HG03571 (cell line): Measurements from ENCODE around the gene NSMF.

ENCODE experiments used
- ATAC-seq: cut with Tn5 transposase; IDR thresholded peaks from one replicate; pipeline ENCODE4 v1.9.1; 2021; ENCODE audit not compliant: unreplicated experiment

The NSMF gene

DNA sequence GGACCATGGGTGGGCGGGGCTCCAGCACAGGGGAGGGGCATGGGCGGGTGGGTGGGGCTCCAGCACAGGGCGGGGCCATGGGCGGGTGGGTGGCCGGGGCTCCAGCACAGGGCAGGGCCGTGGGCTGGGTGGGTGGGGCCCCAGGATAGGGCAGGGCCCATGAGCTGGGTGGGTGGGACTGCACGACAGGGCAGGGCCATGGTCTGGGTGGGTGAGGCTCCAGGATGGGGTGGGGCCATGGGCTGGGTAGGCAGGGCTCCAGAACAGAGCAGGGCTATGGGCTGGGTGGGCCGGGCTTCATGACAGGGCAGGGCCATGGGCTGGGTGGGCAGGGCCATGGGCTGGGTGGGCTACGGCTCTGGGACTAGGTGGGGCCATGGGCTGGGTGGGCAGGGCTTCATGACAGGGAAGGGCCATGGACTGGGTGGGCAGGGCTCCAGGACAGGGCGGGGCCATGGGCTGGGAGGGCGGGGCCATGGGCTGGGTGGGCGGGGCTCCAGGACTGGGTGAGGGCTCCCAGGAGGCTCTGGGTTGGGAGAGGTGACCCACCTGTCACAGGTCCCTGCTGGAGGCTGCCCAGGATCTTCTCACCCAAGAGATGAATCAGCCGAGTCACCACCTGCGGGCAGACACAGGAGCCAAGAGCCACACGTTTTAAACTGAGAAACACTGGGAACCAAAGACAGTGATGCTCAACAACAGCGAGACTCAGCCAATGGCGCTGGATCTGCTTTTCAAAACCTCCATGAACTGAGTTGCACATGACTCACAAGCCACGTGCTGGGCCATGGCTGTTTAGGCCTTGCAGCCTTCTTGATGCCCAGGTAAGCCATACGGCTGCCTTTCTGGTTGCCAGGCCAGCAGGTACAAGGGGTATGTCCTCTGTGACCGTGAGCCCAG lies 33.6 kb upstream of the NSMF start:
- ATAC-seq = no peak

DNA sequence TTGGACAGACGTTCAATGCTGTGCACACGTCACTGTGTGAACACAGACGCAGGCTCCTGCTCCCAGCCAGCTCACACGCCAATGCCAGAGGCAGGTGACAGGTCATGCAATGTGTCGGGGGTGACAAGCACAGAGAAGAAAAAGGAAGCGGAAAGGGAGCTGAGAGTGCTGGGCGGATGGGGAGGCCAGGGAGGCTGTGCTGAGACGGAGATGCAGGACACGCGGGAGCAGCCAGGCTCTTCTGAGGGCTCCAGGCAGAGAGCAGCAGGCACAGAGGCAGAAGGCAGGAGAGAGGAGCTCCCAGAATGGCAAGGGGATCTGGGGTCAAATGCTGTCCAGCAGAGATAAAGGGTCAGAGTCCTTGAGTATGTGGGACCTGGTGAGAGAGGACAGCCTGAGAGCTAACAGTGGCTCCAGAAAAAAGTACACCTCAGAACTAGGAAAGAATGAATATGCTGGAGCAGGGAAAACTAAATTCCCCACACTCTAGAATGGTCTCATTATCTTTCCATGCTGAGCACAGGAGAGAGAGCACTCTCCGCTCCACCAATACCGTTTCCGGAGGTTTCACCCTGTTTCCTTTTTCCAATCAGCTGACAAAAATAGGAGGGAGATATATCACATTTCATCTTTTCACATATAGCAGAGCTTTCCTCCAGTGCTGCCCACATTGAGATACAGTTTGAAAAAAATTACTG lies 32.8 kb upstream of the NSMF start:
- no peak for ATAC-seq

DNA sequence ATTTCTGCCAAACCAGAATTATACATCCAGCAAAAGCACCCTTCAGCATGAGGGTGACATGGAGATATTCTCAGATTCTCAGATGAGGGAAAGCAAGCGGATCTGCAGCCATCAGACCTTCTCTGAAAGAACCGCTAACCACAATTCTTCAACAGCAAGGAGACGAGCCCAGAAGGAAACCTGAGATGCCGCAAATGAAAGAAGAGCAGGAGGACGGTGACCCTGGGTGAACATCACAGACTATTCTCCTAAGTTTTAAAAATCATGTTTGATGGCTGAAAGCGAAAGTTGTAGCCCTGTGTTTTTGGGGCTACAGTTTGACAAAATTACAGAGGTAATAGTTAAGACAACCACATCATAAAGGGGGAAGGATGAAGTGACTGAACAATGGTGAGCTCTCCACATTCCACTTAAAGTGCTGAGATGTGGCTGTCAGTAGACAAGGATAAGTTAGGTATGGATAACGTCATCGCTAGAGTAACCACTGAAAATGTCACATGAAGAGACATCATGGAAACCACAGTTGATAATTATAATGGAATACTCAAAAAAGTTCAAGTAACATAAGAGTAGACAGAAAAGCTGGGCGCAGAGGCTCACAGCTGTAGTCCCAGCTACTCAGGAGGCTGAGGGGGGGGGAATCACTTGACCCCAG lies 31.5 kb upstream of the NSMF start:
- ATAC-seq = no peak

DNA sequence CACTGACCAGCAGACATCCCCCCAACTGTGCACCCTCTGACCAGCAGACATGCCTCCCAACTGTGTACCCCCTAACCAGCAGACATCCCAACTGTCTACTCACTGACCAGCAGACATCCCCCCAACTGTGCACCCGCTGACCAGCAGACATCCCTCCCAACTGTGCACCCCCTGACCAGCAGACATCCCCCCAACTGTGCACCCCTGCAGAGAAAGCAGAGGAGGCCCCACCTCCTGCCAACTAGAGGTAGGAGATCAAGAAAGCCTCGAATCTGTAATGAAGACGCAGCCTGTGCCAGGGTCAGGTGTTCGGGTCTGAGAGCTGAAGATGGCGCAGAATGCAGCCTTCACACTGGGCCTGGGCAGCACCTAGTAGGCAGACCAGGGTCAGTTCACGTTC lies 29.8 kb upstream of the NSMF start:
- no peak for ATAC-seq

DNA sequence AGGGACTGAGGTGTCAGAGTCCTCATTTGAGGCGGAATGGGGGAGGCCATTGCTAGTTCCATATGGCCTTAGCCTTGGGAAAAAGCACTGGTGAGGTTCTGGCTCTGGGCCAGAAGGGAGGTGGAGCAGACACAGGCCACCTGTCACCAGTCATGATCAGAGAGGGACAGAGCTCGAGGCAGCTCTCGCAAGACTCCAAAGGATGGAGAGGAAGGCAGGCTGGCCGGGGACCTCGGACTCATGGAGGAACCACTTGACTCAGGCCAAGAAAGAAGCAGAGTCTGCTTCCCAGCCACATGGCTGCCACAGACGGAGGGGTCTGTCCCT lies 29.2 kb upstream of the NSMF start:
- no peak for ATAC-seq

DNA sequence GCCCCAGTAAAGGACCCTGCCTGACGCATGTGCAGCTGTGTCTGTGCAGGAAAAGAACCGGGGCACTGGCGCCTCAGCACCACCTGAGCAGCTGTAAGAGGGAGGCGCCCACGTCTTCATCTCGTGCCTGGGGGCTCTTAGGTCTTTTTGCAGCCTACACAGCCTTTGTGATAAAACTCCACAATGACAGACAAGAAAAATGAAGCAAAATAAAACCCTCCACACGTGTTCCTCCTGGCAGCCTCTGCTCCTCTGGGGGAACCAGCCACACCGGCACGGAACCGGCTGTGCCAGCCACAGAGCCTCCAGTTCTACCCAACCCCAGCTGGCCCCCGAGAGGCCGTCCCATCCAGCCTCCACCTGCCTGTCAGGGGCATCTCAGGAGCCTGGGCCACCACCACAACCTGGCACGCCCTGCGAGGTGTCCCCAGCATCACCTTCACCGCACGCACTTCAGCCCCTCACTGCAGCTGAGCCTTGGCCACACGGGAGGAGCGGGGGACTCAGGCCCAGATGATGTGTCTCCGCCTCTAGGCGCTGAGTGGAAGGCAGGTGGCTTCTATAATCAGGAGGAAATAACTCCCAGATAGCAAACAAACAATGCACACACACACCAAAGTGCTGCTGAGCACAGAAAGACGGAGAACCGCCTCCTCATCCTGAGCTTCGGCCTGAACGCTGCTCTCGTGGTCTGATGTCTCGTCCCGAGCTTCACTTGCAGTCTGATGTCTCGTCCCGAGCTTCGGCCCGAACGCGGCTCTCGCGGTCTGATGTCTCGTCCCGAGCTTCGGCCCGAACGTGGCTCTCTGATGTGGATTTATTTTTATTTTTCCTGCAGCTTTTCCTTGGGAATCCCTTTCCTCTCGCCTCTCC lies 28.6 kb upstream of the NSMF start:
- ATAC-seq = no peak

DNA sequence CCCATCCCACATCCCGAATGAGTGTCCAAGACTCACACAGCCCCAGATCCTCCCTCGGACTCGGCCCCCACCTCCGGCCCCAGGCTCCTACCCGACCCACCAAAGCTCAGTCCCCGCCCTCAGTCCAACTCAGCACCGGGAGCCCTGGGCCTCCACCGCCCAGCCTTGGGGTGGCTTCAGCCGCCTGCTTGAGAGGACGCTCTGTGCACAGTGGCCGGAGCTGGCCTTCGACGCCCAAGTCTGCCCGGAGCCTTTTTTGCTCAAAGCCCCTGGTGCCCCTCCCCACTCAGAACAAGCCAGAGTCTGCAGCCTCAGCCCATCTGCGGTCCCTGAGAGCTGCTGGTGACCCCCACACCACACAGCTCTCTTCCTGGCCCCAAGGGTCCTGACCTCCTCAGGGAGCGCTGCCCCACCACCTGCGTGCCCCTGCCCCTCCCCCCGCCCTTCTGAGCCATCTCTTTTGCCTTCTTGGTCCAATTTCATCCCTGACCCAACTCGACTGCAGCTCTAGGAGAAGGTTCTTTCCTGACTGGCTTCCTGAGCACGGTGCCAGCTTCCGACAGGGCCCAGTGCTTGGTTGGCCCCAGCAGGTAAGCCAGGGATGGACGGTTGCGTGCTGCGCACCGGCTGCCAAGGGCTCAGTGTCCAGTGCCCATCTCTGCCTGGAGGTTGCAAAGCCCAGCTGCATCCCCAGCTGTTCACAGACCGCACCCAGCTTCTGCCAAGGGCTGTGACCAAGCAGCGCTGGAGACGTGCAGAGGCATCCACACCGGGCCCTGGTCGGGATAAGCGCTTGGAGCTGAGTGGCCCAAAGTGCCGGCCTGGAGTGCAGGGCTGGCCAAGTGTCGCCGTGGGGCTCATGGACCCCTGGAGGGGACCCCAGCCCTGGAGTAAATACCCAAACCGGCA lies 27.7 kb upstream of the NSMF start:
- no peak for ATAC-seq

DNA sequence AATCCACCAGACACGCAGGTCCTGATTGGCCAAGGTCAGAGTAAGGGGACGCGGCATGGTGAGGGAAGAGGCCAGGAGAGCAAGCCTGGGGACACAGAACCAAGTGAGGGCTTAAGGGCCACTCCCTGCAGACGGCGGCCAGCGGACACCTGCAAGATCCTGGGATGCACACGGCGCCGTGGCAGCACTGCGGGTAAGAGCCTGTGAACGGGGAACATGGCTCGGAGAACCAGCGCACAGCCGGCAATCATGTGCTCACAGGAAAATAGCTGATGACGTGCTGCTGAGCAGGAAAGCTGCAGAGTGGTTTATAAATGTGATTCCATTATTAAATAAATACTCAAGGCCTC lies 27.0 kb upstream of the NSMF start:
- no peak for ATAC-seq

DNA sequence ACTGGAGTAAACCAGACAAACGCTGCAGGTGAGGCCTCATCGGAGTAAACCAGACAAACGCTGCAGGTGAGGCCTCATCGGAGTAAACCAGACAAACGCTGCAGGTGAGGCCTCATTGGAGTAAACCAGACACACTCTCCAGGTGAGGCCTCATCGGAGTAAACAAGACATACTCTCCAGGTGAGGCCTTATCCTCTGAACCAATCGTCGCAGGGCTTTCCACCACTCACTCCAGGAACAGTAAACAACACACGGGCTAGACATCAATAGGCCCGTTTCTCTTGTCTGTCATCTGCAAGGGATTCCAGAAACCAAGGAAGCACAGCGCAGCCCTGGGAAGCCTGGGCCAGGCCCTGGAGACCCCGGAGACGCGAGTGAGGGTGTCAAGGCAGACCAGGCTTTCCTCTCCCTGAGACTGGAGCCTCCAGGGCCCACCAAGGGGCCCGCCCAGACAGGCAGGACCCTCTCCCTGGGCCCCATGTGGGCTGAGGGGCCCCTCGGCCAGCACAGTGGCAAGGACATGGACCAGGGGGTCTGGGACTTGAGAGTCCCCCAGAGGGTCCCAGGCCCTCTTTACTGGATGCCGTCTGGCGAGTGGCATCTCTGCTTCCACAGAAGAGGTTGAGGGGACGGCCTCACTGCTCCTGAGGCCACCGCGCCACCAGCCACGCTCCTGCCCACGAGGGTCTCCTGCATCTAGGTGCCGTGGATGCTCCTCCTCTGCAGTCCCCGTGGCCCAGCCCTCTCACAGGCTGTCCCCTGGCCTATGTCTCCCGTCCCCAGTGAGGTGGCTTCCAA lies 26.4 kb upstream of the NSMF start:
- ATAC-seq = no peak

DNA sequence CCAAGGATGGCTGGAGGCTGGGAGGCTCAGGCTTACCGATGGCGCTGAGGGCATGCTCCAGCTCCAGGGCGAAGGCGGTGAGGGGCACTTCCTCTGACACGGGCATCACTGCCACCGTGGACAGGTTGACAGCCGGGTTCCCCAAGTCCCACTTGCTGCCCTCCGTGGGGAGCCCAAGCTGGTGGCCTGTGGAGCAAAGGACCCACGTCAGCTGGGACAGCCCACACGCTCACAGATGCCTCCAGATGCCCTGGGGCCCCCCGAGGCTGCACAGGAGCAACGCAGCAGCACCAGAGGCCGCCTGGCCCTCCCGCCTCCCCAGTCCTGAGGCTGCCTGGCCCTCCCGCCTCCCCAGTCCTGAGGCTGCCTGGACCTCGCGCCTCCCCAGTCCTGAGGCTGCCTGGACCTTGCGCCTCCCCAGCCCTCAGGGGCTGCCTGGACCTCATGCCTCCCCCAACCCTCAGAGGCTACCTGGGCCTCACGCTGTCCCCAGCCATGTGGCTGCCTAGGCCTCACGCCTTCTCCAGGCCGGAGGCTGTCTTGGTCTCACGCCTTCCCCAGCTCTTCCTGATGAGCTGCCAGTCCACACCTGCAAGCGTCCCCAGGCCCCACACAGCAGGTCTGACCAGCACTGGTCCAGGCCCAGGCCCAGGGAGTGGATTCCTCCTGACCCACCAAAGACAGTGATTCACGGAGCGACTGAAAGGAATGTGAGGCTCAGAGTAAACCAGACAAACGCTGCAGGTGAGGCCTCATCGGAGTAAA lies 25.6 kb upstream of the NSMF start:
- ATAC-seq = no peak

DNA sequence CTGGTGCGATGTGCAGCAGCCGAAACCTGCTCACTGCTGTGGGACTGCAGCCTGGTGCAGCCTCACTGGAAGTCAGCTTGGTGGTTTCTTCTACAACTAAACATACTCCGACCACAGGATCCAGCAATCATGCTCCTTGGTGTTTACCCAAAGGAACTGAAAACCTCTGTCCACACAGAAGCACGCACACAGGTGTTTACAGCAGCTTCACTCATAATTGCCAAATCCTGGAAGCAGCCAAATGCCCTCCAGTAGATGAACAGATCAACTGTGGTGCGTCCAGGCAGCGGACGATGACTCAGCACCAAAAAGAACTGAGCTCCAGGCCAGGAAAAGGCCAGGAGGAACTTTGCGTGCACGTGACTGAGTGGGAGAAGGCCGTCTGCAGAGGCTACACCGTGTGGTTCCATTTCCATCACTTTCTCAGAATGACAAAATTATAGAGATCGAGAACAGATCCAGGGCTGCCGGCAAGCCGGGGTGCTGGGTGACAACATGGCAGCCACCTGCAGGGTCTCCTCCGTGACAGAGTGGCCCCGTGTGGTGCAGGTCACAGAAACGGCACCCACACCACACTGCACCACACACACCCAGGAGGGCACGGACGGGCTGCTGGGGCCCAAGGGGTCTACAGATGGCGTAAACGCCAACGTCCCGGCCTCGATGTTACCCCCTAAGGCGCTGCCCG lies 23.1 kb upstream of the NSMF start:
- no peak for ATAC-seq

DNA sequence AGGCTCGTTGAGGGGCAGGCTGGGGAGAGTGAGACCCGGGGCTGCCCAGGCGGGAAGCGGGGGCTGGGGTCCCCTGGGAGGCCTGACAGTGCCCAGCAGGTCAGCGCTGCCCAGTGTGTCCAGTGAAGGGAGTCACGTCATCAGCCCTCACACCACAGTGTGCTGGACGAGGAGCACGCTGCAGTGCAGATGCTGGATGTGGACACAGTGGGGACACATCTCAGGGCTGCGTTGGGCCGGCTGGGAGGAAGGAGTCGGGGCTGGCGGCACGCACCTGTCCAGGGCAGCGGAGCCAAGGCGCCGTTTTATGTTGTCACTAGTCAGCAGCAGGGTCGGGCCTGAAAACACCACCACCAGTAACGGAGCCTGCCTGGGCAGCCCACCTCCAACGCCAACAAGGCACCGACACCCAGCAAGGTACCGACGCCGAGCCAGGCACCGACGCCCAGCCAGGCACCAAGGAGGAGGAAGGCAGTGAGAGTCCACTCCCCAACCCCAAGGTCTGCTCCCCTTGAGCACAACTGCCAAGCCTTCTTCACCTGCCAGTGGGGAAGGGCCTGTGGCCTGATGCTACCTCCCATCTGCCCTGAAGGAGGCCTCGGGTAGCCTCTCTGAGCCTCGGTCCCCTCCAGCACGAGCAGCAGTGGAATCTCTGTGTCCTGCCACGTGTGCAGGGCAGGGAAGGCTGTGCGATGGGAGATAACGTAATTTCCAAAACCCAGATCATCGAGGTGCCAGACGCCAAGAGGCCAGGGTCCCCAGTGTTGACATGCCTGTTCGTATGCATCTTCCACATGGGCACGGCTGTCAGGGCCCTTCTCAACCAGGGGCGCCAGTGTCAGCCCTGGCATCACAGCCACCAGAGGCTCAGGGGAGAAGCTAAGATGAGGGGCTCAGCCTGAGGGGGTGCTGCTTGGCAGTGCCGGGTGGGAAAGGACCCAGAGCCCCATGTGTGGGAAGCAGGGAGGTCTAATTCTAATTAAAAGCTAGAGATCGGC lies 21.9 kb upstream of the NSMF start:
- ATAC-seq = no peak

DNA sequence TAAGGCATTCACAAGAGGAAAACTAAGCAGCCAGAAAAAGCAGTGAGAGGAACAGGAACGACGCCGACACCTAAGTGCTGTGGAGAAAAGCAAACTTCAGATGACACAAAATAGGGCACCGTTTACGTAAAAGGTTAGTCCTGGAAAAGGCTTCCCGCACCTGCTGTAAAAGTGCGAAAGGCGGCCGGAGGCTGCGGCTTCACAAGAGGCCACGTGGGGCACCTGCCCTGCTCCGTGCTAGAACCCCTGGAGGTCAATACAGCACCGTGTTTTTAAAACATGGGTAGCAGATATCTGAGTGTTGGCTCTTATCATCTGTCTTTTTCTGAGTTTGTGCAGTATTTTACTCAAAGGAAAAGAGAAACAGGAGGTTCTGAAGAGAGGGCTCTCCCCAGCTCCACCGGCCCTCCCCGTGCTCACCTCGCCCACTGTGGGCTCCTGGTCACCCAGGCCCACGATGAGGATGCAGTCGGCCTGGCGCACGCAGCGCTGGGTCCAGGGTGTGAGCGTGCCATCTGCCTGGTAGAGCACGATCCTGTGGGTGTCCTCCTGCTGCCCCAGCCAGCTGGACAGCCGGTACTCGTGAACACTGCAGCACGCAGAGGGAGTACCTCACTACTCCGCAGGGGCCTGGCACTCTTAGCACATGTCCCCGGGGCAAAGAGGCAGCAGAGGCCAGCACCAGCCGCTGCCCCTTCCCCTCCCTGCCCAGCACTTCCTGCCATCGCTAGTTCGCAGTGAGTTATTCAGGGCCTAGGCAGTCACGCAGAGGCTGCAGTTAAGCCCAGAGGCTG lies 21.0 kb upstream of the NSMF start:
- no peak for ATAC-seq

DNA sequence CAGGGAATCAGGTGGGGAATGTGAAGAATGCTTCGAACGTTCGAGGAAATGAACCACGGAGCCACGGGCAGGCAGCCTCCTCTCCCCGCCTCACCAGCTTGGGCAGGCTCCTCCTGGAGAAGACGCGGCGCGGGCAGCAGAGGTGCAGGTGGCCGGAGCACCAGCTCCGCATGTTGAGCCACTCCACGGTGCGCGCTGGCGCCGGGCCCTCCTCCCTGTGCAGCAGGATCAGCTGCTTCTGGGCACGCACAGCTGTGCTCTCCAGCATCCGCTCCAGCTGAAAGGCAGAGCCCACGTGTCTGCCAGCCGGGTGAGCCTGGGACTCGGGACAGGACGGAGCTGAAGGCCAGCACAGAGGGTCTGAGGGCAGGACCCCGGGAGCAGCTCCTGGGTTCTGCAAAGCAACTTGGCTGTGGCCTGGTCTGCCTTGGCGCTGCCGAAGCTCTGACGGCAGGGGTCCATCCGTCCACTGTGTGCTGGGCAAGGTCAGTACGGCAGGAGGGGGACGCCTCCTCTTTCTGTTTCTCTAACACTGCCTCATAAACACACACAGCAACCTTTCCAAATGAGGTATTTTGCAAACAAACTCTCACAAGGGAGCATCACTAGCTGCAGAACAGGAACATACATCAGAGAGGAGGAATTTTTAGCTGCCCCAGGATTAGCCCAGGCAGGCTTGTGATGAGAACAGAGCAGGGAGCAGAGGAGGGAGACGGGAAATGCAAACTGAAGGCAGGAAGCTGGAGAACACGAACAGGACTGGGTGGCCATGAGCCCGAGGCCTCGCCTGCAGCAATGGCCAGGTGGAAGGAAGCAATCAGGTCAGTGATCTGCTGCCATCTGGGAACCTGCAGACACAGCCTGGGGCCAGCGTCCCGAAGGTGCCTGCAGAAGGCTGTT lies 20.1 kb upstream of the NSMF start:
- ATAC-seq = no peak

DNA sequence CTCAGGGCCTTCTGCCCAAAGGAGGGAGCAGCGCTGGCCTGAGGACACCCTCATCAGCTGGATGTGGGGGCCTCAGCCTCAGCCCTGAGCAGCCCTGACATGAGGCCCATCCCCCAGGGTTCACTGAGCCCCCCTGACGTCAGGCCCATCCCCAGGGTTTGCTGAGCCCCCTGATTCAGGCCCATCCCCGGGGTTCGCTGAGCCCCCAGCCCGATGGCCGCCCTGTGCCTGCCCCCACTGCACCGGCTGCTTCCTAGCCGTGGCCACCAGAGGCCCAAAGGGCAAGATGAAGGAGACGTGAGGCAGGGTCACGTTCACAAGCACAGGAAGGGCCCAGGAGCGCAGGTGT lies 19.5 kb upstream of the NSMF start:
- no peak for ATAC-seq
